Ovary (tissue), 9 donors: ENCODE measurements around the gene GNG10. TPM values are rescaled to one million over a fixed set of nuclear protein-coding genes. Genes with fewer than 3 reads are reported as not detected.

ENCODE experiments used
- DNase-seq, 5 donors: peaks; one replicate each; pipeline ENCODE4 v3.0.0-alpha.2; 2019 to 2020
- H3K27ac ChIP-seq, 2 donors: fragments of 200-600 bp; one replicate each; pipeline versions ENCODE4 v1.5.1 to v1.8.0; 2019 to 2022
- H3K27me3 ChIP-seq: fragments of 200-600 bp; one replicate; pipeline ENCODE4 v1.8.0; 2022
- H3K36me3 ChIP-seq: fragments of 200-600 bp; sonication (generic); one replicate; pipeline ENCODE4 v1.5.1; 2019
- H3K4me1 ChIP-seq: one replicate; pipeline ENCODE4 v1.8.1; 2013; ENCODE audit warnings: mild to moderate bottlenecking, moderate library complexity; ENCODE audit not compliant: insufficient read depth
- H3K4me3 ChIP-seq: fragments of 200-600 bp; sonication (generic); one replicate; pipeline ENCODE4 v1.5.1; 2017
- H3K9me3 ChIP-seq, 2 donors: fragments of 200-600 bp in 1 of 2; sonication (generic) in 1 of 2; one replicate each; pipeline versions ENCODE4 v1.5.1 to v1.8.1; 2013 to 2019; ENCODE audit warnings: mild to moderate bottlenecking in 1 of 2, moderate library complexity in 1 of 2
- EP300 ChIP-seq: sonication (generic); formaldehyde crosslinking; IDR thresholded peaks from one replicate; pipeline ENCODE4 v1.6.1; 2017; ENCODE audit warnings: antibody characterized with exemption
- POLR2A ChIP-seq: fragments of 450-650 bp; IDR thresholded peaks from one replicate; pipeline ENCODE4 v1.6.1; 2017; ENCODE audit warnings: antibody characterized with exemption, mild to moderate bottlenecking, moderate library complexity
- WGBS, 3 donors: extraction: QIAGEN DNeasy Blood & Tissue Kit in 1 of 3; methylation state at CpG; one replicate each; pipeline versions ENCODE4 v1.1.5 to v1.1.7; 2013 to 2017; 5-methylcytosine and 5-hydroxymethylcytosine counted together
- intact Hi-C, 4 donors: fragments of 100-400 bp; cut with DNase I; formaldehyde crosslinking; loops; one replicate each; pipeline versions ENCODE4 v1.11.0 to v1.15.1; 2022 to 2023
- polyA plus RNA-seq, 2 donors: library from polyadenylated mRNA; stranded (reverse); fragments of 200-250 nt in 1 of 2; fragments of 350-450 nt in 1 of 2; fragmentation: Illumina TruSeq in 1 of 2; extraction: RNeasy Lipid Tissue Mini Kit (QIAGEN cat#74804) in 1 of 2; gene quantifications; one replicate each; pipeline ENCODE4 v1.2.3, GENCODE V29; 2013 to 2014
- total RNA-seq, 7 donors: library from RNA; depleted of rRNA in 2 of 7; stranded (reverse); fragments of >200 nt in 2 of 7; fragmentation: NEBNext Ultra II Directional in 3 of 7; extraction: Animal tissue kit (Norgen Biotek cat#: 25700) in 3 of 7; gene quantifications; one replicate each; pipeline versions ENCODE4 v1.1.0 to v1.2.4, GENCODE V29; 2016 to 2023
- TF ChIP-seq, protein P1 (sequence below), 3 donors: fragments of 450-650 bp in 2 of 3; fragments of 200-600 bp in 1 of 3; IDR thresholded peaks; one replicate each; pipeline versions ENCODE4 v1.5.1 to v1.8.0; 2016 to 2022; ENCODE audit warnings: antibody characterized with exemption in 3 of 3, mild to moderate bottlenecking in 1 of 3
- donor health status: DM: no; HTN: no; CAD: no; lungs with moderate emphysema.
- donor health status: DM: no; HTN: no; CAD: no.
- donor health status: Bipolar disorder and iron deficiency.
- donor health status: DM: yes; HTN: yes; CAD: no.
- donor health status: DM: no; HTN: no; CAD: no.
- donor health status: DM: yes; HTN: yes; CAD: no.

Gene GNG10
- total and polyA plus RNA-seq, 9 donors = 19.8 to 45.8 (median 29.3) TPM

DNA sequence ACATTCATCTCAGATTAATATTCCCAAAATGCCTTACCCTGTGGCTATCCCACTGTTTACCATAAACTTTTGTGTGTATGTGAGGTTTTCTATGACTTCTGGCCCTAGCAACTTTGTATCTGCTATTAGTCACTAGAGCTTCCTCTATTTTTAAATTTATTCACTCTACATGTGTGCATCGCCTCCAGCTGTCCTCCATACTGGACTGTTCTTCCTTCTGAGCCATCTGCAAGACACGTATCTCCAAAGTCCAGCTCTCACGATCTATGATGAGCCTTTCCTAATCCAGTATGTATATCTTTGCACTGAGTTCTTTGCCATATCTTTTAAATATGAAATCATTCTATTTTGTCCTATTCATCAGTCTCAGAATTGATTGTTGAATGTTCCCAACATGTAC is 1.7 kb upstream of the GNG10 start:
- Histone ChIP-seq H3K9me3 (no peaks in the 10 kb centered on the region), H3K4me3 (no peak overlapping the region), H3K36me3 (no peaks in the 10 kb centered on the region), H3K27me3 (no peaks in the 10 kb centered on the region), H3K4me1 (peaks cover 3% of the 10 kb centered on the region), H3K27ac (no peak overlapping the region)
- no peak for DNase-seq
- TF ChIP-seq POLR2A (no peak), EP300 (no peak)
- TF ChIP-seq, protein P1, sequence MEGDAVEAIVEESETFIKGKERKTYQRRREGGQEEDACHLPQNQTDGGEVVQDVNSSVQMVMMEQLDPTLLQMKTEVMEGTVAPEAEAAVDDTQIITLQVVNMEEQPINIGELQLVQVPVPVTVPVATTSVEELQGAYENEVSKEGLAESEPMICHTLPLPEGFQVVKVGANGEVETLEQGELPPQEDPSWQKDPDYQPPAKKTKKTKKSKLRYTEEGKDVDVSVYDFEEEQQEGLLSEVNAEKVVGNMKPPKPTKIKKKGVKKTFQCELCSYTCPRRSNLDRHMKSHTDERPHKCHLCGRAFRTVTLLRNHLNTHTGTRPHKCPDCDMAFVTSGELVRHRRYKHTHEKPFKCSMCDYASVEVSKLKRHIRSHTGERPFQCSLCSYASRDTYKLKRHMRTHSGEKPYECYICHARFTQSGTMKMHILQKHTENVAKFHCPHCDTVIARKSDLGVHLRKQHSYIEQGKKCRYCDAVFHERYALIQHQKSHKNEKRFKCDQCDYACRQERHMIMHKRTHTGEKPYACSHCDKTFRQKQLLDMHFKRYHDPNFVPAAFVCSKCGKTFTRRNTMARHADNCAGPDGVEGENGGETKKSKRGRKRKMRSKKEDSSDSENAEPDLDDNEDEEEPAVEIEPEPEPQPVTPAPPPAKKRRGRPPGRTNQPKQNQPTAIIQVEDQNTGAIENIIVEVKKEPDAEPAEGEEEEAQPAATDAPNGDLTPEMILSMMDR (IDR thresholded peaks at IDR 0.05) = no peak
- WGBS, 3 donors = 85 to 88% (median 87%) methylated on average over 3 of the region's 3 CpGs
- intact Hi-C loops = no loop called here

DNA sequence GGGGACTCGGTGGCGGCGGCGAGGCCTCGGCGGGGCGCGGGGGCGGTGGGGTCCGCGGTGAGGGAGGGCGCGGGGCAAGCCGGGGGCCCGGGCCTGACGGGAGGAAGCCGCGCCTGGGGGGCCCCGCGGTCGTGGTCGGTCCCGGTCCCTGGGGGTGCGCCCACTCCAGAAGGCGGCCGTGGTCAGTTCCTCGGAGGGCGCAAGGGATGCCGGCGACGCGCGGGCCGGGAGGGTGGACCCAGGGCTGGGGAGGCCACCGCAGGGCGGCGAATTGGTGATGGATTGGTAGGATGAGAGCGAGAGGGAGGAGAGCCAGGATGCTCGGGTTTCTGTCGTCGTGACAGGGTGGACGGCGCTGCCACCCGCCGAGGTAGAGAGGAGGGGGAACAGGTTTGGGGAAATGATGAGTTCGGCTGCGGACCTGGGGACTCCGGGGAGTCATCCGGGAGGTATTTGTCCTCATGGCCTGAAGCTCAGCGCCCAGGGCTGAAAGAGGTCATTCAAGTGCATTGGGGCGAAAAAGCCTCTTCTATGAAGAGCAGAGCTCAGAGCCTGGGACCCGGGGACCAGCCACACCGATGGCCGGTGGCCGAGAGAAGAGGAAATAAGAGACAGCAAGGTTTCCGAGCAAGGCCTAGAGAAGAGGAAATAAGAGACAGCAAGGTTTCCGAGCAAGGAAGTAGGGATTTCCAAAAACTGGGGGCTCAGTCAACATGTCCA is 557 bp downstream of the GNG10 start:
- peak overlapping the region; percentile 91 for H3K4me3 ChIP-seq
- no peaks in the 10 kb centered on the region for H3K9me3 ChIP-seq
- intact Hi-C loops = no loop called here
- TF ChIP-seq, protein P1 (IDR thresholded peaks at IDR 0.05) = no peak
- TF ChIP-seq EP300 = no peak
- TF ChIP-seq POLR2A = no peak
- H3K27me3 ChIP-seq = no peaks in the 10 kb centered on the region
- peak in 3 of 5 donors; percentile 14 to 37 (median 28) for DNase-seq
- 0 to 1% (median 1%) methylated on average over 48 to 57 of the region's 57 CpGs for WGBS, 3 donors
- H3K27ac ChIP-seq = peak overlapping the region; percentile 48 to 66
- no peaks in the 10 kb centered on the region for H3K36me3 ChIP-seq
- peaks cover 3% of the 10 kb centered on the region for H3K4me1 ChIP-seq

DNA sequence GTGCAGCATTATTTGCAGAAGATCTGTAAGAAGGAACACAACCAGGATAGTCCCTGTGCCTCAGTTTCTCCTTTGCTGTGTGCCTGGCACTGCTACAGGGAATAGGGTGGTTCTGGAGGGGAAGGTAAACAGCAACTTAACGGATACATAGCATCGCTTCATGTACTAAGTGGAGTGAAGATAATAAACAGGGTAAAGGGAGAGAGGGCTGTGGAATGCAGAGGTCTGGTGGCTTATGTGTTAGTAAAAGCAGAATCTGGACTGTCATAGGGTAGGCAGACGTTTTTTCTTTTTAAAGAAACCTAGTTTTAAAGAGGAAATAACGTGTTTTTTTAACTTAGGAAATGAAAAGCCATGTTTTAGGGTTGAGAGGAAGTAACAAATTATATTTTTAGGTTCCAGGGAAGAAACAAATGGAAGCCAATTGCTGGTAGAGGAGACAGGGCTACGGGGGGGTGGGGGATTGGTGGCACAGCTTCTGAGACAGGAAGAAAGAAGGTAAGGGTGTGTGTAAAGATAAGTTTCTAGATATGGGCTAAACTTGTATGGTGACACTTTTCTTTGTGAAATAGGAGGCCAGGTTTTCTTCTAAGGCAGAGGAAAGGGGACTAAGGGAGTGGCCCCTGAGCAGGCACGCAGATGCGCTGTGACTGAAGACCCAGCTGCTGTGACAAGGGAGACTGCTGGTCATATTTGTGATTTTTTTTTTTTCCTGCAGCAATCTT is 1.3 kb downstream of the GNG10 start:
- H3K27me3 ChIP-seq = no peaks in the 10 kb centered on the region
- H3K9me3 ChIP-seq = no peaks in the 10 kb centered on the region
- peaks cover 3% of the 10 kb centered on the region for H3K4me1 ChIP-seq
- peak overlapping the region; percentile 91 for H3K4me3 ChIP-seq
- H3K27ac ChIP-seq = no peak overlapping the region
- 37 to 41% (median 38%) methylated on average over 7 of the region's 7 CpGs for whole genome bisulfite sequencing, 3 donors
- DNase-seq = no peak
- intact Hi-C loops = no loop called here
- TF ChIP-seq, protein P1 (IDR thresholded peaks at IDR 0.05) = no peak
- TF ChIP-seq POLR2A = no peak
- no peaks in the 10 kb centered on the region for H3K36me3 ChIP-seq

DNA sequence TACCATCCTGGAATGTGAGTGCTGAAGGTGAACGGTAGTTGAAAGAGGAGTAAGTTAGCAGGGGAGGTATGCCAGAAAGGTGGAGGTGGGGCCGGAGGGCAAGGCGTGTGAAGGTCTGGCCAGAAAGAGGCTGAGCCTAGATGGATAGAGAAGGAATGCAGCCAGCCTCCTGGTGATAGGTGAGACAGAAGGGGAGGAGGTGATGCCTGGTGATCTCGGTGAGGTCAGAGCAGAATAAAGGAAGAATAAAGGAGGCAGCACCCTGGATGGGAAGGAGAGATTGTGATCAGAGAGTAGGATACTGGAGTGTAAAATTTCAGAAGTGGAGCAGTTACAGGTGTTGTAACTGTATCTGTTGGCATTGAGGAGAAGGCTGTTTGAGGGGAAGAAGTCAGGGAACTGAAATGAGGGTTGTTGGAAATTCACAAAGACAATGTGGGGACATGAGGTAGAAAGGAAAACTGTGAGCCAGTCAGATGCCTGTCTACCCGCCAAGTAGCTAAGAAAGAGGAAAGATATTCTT is 2.0 kb downstream of the GNG10 start:
- Histone ChIP-seq H3K27ac (no peak overlapping the region), H3K36me3 (no peaks in the 10 kb centered on the region), H3K9me3 (no peaks in the 10 kb centered on the region), H3K4me1 (peaks cover 3% of the 10 kb centered on the region), H3K27me3 (no peaks in the 10 kb centered on the region), H3K4me3 (no peak overlapping the region)
- no peak for DNase-seq
- intact Hi-C loops = no loop called here
- no peak for TF ChIP-seq EP300
- TF ChIP-seq, protein P1 (IDR thresholded peaks at IDR 0.05) = no peak
- TF ChIP-seq POLR2A = no peak
- WGBS, 3 donors = 83 to 90% (median 90%) methylated on average over 5 of the region's 5 CpGs
